ENCODE measurements around the gene MSI2.

The MSI2 gene

DNA sequence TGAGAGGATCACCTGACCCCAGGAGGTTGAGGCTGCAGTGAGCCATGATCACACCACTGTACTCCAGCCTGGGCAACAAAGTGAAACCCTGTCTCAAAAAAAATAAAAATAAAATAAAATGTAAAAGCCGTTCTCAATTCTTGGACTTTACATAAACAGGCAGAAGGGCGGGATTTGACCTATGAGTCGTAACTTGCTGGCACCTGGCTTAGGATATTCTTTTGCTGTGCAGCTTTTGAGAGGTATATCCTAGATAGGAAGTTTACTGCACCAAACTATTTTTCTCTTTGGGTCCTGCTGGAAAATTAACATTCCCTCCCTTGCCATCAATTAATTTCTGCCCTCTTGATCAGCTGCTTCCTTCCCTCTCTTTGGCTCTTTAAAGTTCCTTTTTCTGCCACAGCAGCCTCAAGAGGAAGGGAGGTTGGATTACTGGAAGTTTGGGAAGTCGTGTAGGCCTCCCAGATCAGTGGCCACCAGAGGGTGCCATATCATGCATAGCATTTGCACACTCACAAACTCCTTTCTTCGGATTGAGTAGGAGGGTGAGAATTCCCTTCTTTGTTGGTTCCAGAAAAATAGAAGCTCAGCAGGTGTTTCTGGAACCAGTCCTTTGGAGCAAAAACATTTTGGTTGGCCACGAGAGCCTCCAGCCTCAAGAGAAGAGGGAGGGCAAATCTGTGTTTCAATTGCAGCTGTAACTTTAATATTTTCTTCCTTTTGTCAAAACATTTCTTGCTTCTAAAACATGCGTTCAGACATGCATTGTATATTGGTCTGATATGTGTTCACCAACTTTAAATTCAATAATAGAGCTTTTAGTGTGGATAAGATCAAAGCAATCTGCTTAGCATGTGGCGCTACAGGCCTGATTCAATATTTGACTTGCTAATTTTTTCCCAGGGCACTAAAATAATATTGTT is 341.5 kb downstream of the MSI2 start:
- DNase-seq (ENCODE audit: low read depth in 2 of 2) = peak in 1 of 2 experiments; percentile 51

DNA sequence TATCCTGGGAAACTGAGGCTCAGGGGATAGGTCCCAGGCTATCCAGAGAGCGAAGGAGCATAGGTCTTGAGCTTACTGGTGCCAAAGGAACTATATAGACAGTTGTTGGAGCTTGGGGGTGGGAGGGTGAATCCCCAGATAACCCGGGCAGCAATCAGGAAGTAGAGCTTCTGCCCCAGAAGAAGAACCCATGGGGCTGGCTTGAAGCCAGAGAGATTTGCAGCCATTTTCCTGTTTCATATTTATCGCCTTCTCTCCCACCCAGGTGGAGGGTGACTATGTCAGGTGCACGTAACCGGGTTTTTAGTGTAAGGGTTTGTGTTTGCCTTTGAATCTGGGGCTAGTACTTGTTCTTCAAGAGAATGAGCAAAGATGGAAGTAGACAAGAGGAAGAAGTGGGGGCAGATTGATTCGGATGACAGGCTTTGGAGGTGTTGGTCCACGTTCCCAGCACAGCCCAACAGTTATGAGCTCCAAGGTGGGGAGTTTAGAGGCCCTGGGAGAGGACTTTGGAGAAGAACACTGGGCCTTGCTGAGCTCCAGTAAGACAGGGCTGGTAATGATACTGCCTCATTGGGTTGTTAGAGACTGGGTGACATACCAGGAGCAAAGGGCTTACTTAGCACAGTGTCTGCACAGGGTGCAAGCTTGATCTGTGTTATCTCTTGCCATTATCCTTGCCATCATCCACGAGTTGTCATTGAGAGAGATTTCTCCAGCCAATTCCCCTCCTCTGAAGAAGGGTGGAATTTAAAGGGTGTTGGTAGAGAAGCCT is 343.1 kb downstream of the MSI2 start:
- DNase-seq (ENCODE audit: low read depth in 2 of 2) = no peak

DNA sequence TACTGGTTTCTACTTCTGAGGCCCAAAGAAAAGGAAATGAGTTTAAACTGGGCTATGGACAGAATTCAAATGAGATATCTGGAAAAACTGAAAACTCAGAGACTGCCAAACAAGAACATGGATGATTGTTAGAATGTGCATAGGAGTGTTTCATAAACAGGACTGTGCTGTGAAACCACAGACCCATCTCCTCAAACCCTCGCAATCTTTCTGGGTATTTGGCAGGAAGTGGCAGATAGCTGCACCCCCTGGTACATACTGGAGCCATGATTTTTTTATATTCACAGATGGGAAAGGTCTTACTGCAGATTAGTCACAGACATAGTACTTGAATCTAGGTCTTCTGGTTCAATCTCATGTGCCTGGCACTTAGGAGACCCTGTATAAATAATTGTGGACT is 343.8 kb downstream of the MSI2 start:
- no peak for DNase-seq (ENCODE audit: low read depth in 2 of 2)

DNA sequence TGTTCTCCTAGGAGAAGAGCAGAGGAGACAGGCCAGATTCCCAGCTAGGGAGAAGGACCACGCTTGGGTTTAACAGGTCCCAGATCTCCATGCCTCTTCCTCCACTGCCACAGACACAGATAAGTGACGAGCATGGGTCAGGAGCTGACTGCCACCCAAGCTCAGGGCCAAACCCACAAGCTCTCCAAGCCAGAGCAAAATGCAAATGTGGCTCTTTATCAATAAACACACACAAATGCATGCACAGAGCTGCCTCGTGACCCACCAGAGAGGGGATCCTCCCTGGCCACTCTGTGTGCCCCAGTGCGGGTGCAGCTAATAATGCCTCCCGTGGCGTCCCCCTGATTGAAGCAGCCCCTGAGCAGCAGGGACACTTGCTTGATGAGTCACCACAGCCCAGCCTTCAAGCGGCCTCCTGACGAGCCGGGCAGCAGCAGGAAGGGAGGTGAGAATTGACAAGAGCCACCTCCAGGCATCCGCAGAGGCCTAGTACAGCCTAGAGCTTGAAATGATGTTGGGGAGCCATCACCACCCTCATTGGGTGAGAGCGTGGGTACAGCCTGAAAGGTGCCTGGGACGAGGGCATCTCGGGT is 344.9 kb downstream of the MSI2 start:
- no peak for DNase-seq (ENCODE audit: low read depth in 2 of 2)

DNA sequence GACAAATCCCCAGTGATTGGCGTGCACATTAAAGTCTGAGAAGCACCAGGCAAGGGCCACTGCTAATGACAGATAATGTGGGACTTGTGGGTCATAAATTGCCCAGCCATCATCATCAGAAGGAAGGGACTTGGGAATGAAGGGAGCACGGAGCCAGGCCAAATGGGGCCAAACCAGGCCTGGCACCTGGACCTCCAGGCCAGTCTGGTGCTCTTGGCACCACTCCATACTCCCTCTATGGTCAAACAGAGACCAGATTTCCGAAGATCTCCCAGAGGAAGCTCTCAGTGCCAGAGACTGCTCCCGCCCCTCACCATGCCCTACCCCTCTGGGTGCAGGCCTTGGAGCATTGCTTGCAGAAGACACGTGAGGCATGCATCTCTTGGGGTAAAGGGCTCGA is 346.6 kb downstream of the MSI2 start:
- no peak for DNase-seq (ENCODE audit: low read depth in 2 of 2)

DNA sequence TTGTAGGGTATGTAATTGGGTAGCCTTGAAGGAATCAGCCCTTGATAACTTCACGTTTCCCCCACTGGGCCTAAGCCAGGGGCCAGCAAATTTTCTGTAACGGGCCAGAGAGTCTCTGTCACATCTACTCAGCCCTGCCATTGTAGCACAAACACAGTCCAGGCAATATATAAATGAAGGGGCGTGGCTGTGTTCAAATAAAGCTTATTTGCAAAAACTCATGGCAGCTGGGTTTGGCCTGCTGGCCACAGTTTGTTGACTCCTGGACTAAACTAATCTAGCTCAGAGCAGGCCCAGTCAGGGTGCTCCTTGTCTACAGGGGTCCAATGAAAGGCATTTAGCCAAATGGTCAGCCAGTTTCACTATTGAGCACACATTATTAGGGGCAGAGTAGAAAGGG is 347.2 kb downstream of the MSI2 start:
- DNase-seq (ENCODE audit: low read depth in 2 of 2) = no peak

DNA sequence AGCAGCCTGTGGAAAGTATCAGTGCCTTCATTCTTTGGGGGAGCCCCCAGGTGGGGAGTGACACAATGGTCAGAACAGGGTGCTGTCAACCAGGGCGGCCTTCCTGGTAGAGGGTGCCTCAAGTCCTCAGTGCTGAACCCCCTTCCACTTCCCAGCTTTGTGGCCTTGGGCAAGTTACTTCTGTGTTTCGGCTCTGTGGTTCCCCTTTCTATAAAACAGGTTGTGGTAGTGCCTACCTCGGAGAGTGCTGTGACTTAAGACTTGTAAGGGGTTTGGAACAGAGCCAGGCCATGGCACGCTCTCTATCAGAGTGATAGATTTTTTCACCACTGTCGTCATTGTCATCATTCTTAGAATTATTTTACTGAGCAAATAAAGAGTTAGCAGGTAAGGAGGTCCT is 347.7 kb downstream of the MSI2 start:
- no peak for DNase-seq (ENCODE audit: low read depth in 2 of 2)

DNA sequence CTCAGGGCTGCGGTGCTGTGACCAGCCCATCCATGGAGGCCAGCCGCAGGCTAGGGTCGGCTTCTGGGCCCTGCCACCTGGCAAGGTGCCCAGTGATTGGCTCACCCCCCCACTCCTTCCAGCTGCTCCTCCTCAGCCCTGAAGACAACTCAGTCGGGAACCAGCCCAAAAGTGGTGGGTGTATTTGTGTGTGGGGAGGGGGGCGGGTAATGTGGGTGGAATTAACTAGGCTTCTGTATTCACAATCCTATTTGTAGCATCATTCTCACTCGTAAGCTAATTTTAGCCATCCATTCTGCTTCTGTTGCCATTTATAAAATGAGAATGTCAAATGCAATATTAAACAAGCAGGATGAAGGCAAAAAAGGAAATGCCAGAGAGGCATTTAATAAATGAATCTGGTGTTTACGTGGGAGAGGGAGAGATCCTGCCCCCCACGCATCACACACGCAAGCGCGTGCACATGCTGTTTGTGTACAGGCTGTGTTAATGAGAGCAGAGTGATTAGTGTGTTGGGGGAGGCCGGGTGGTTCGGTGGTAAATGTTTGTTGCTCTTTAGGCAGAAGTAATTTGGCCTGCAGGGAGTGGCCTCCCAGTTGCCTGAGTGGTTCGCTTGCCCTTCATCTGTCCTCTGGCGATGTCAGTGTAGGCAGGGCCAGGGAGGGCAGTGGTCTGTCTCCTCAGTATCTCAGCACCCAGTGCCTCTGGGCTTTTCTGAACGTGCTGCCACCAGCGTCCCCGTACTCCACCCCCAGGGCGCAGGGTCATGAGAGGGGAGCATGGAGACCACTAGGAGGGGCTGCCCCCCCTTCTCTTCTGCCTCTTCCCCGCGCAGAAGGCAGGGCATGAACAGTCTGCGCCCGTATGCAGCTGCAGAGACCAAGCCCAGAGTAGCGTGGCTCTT is 348.7 kb downstream of the MSI2 start:
- DNase-seq (ENCODE audit: low read depth in 2 of 2) = no peak

DNA sequence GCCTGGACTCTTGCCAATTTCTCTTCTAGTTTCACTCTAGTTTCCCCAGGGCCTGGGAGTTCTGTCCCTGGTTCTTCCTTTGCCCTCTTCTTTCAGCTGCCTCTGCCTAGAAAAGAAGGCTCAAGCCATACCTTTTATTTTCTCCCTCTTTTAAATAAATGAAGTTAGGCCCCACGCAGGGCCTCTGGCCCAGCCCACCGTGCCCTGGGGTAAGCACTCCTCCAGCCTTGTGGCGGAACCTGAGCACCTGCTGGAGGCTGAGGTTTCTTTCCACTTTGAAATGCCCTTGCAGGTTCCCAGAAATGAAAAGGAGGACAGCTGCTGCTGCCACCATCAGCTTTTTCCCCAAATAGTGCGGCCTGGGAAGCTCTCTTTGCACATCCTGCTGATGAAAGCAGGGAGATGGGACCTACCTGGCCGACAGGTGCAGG is 349.4 kb downstream of the MSI2 start:
- peak in 1 of 2 experiments; percentile 11 for DNase-seq (ENCODE audit: low read depth in 2 of 2)

DNA sequence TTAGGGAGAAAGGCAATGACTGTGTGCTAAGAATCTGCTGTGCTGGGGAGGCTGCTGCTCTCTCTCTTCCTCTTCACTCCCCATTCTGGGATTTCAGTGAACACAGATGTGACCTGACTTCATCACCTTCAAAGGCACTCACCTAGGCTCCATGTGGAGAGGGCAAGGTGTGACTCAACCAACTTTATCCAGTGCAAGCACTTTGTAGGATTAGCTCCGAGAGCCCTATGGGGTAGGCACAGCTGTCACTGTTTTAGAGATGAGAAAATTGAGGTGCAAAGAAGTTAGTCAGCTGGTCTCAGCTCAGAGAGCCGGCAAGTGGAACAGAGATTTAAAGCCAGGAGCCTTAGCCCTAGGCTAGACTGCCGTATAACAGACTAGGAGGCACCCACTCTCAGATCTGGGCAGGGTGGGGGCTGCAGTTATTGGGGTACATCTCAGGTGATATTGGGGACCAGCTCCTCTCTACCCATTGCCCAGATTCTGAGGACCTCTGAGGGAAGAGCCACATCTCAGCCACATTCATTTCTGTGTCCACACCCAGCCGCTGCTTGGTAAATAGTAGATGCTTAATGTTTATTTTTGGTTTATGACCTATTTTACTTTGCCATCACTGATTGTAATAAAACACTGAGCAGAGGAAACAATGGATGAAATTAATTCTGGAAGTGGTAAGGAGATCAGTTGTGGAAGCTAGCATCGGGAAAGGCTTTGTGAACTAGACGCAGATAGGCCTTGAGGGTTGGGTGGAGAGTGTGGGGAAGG is 350.0 kb downstream of the MSI2 start:
- DNase-seq (ENCODE audit: low read depth in 2 of 2) = no peak

DNA sequence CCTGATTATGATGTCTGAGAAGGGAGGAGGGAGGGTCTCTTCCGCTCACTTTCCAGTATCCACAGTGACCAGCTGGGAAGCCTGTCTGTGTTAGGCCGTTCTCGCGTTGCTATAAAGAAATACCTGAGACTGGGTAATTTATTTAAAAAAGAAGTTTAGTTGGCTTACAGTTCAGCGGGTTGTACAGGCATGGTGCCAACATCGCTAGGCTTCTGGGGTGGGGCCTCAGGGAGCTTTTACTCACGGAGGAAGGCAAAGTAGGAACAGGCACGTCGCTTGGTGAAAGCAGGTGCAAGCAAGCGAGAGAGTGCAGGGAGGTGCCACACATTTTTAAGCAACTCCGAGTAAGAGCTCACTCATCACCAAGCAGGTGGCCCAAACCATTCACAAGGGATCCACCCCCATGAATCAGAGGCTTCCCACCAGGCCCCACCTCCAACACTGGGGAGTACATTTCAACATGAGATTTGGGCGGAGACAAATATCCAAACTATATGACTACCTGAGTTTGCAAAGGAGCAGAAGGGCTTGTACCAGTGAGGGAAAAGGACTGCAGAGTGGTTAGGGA is 351.3 kb downstream of the MSI2 start:
- no peak for DNase-seq (ENCODE audit: low read depth in 2 of 2)

DNA sequence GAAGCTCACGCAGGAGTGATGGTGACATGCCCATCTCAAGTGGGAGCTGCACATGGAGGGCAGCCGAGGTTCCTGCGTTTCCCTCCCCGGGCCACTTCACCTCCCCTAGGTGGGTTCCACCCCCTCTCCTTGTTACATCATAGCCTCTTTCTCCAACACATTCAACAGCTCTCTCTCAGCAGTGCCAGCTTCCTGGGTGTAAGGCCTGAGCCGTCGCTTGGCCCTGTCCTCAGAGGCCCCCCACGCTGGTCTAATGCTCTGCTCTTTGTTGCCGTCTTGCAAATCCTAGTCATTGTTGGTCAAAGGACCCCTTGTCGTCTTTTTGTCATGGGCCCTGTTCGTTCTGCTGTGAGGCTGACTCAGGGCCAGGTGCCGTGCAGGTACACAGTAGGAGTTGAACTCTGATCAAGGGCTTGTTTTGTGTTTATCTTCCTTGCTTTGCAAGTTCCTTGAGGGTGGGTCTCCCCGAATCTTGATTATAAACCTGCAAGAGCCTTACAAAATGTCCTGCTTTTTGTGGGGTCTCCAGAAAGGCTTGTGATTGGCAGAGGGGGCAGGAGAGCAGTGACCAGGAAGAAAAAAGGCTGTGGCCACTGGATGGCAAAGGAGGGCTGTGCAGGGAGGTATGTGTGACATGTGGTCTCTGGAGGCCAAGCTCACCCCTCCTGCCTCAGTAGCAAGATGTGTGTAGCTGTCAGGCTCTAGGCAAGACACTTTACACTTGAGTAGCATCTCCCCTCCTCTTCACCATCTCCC is 352.2 kb downstream of the MSI2 start:
- no peak for DNase-seq (ENCODE audit: low read depth in 2 of 2)

DNA sequence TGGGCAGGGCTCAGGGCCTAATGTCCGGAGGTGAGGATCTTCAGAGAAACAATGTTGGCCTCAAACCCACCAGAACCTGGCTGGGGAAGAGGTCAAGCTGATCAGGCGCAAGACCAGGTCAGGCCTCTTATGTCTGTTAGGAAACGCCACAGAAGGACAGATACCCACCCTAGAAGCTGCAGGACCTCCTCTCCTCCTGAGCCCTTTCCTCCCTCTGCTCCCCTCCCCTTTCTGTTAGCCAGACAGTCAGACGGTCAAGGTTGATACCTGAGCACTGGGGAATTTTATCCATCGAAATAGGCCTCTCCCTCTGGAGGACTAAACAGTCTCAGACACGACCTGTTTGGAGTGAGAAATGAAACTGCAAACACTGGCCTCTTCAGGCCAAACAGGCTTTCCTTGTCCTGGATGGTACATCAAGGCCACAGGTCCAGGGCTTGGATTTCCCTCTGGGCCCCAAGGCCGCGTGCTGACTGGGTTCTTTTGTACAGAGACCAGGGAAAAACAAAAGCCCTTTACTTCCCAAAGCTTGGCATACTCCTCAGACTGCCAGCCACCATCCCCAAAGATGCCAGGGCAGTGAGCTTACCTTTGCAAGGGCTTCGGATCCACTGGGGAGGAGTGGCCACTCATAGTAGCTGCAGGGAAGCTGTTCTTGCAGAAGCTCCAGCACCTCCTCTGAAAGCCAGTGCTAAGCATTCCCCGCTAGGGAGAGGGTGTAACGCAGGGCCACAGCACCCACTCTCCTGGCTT is 353.0 kb downstream of the MSI2 start:
- no peak for DNase-seq (ENCODE audit: low read depth in 2 of 2)

DNA sequence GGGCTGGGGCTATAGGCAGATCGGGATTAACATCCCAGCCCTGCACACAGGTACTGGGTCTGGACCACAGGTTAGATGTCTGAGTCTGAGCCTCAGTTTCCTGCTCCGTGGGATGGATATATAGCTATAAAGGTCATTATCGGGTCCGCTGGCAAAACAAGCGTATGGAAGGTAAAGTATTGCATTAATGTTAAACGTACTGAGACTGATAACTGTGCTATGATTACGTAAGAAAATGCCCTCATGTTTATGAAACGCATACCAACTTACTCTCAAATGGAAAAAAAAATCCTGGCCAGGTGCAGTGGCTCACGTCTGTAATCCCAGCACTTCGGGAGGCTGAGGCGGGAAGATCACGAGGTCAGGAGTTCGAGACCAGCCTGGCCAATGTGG is 353.6 kb downstream of the MSI2 start:
- no peak for DNase-seq (ENCODE audit: low read depth in 2 of 2)

DNA sequence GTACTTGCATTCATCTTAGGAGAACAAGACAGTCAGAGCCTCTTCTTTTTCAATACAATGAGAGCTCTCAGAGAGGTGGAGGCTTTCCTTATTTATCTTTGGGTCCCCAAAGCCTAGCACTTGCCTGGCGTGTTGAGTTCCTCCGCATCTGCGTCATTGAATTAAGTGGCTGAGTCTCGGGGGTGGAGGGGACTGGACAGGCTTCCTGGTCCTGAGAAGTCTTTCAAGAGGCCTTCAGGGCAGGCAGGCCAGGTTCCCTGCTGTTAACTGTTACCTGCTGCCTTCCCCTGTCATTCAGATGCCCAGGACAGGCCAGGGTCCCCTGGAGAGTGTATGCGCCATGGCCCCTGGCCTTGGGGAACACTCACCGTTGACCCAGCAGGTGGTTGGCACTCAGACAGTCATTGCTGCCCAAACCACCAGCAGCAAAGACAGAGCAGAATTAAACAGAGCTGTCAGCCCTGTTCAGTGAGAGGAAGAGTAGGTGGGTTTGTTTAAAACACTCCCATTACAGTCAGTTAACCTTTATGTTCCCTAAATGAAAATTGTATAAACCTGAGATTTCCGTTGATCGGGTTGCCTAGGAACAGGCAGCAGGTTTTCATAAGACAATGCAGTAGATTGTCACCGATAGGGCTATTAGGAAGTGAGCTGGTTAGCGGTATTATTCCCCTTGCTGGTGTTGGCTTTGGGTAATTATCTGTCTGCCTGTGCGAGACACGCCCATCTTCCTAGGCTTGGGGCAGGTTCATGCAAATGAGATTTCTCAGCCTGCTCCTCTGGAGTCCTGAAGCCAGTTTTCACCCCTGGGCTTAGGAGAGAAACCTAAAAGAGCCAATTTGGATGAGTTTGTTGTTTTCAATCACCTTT is 356.1 kb downstream of the MSI2 start:
- no peak for DNase-seq (ENCODE audit: low read depth in 2 of 2)

DNA sequence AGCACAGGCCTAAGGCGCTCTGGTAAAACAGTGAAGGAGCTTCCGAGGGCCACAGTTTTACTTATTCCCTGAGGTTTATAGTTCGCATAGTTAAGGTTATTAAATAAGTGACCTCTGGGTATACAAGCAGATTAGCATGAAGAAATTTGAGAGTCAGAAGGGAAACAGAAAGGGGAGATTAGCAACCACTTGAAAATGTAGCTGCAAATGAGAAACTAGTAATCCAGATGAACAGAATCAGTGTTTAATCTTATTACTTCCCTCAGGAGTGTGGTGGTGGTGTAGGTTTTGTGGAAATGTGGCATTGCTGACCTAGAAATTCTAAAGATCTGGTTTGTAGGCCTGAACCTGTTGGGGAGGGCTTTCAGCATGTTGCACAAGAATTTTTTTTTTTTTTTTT is 358.4 kb downstream of the MSI2 start:
- no peak for DNase-seq (ENCODE audit: low read depth in 2 of 2)

DNA sequence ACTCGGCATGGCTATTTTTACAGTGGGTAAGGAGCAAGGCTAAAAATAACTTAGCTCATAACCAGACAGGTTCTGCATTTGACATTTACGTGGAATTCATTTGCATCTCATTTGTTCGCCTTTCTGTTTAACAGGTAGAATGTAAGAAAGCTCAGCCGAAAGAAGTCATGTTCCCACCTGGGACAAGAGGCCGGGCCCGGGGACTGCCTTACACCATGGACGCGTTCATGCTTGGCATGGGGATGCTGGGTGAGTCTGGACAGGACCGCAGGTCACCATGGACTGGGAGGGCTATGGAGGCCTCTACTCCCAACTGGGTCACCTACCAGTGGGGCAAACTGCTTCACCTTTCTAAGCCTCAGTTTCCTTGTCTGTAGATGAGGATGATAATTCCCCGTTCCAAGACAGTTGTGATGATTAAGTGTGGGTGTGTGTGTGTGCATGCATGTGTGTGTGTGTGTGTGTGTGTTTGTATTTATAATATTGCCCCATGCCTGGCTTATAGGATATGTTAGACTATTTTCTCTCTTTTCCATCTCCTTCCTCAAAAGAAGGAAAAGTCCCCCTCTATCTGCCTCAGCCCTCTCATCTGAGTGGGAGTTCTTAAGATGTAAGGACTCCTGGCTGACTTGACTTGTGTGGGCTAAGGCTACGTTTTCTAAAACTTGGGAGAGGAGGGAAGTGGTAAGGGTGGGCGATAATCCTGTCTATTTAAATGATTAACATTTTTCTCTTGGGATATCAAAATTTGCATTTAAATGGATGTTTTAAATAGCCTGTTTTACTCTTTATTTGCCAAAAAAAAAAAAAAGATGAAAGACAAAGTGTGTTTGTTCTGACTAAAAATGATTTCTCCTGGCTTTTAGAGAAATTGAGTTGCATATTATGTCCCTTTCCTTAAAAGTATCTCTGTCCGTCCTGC is 359.8 kb downstream of the MSI2 start:
- no peak for DNase-seq (ENCODE audit: low read depth in 2 of 2)

All from fibroblast of skin of left quadriceps (primary cell).